ENCODE measurements around the gene NOL8. TPM values are rescaled to one million over a fixed set of nuclear protein-coding genes. Genes with fewer than 3 reads are reported as not detected.

Gene NOL8
- polyA plus RNA-seq, 1 donor (not counting 4 experiments of a cell fraction or from before 2014, with no cell fraction given): 28.9 TPM

- FAIRE-seq (no peak), DNase-seq (ENCODE audit: low read depth, low spot score) (no peak)
- Histone ChIP-seq H4K20me1 (ENCODE audit: control insufficient read depth, extremely low read depth, insufficient read depth, low read length) (peaks cover 10% of the 10 kb centered on the region), H3K4me2 (ENCODE audit: control insufficient read depth, extremely low read depth, insufficient read depth, low read depth, low read length) (peak overlapping the region; percentile 83), H3K9me1 (ENCODE audit: control insufficient read depth, extremely low read depth, insufficient read depth, low read length) (no peaks in the 10 kb centered on the region), H3K79me2 (ENCODE audit: control insufficient read depth, insufficient read depth, low read length) (peaks cover 34% of the 10 kb centered on the region), H3K9ac (ENCODE audit: control insufficient read depth, extremely low read depth, insufficient read depth, low read length) (peak overlapping the region; percentile 50), H3K4me3 (ENCODE audit: control insufficient read depth in 2 of 3, extremely low read depth in 1 of 3, insufficient read depth in 2 of 3, low read depth in 1 of 3, low read length in 3 of 3) (peak overlapping the region in 1 of 3 experiments; percentile 25), H3K4me1 (ENCODE audit: control insufficient read depth, extremely low read depth, insufficient read depth, low read length) (peaks cover 40% of the 10 kb centered on the region), H3K9me3 (ENCODE audit: control insufficient read depth, low read depth, low read length) (no peaks in the 10 kb centered on the region), H3K36me3 (ENCODE audit: control insufficient read depth in 2 of 2, extremely low read depth in 1 of 2, insufficient read depth in 2 of 2, low read length in 2 of 2) (peaks cover 10 to 13% of the 10 kb centered on the region in 2 experiments), H2AFZ (ENCODE audit: control insufficient read depth, low read length) (no peak overlapping the region), H3K27me3 (ENCODE audit: control insufficient read depth, extremely low read depth, insufficient read depth, low read length) (no peaks in the 10 kb centered on the region), H3K27ac (ENCODE audit: control insufficient read depth, insufficient read depth, low read length) (peak overlapping the region; percentile 93)
- dilution Hi-C loops (cut with MboI; ENCODE audit: extremely low pct_ligation_motif_present, low sequenced_read_pairs): no loop called here
- TF ChIP-seq EZH2 (IDR thresholded peaks at IDR 0.05; ENCODE audit: low read length) (no peak), CTCF (optimal IDR thresholded peaks at IDR 0.05 in 1 of 3, IDR thresholded peaks at IDR 0.05 in 1 of 3, conservative IDR thresholded peaks at IDR 0.05 in 1 of 3; ENCODE audit: extremely low read depth in 1 of 3, insufficient read depth in 2 of 3, low read length in 3 of 3) (no peak)
Measured at GRCh38 chr9:92295240-92295790, 29.8 kb downstream of the NOL8 start.

GRCh38 chr9:92294297-92294676 is 30.9 kb downstream of the NOL8 start:
- Histone ChIP-seq H2AFZ (ENCODE audit: control insufficient read depth, low read length) (peak overlapping the region; percentile 71), H3K36me3 (ENCODE audit: control insufficient read depth in 2 of 2, extremely low read depth in 1 of 2, insufficient read depth in 2 of 2, low read length in 2 of 2) (peaks cover 9 to 15% of the 10 kb centered on the region in 2 experiments), H3K9ac (ENCODE audit: control insufficient read depth, extremely low read depth, insufficient read depth, low read length) (peak overlapping the region; percentile 88), H3K9me1 (ENCODE audit: control insufficient read depth, extremely low read depth, insufficient read depth, low read length) (no peaks in the 10 kb centered on the region), H4K20me1 (ENCODE audit: control insufficient read depth, extremely low read depth, insufficient read depth, low read length) (peaks cover 15% of the 10 kb centered on the region), H3K27ac (ENCODE audit: control insufficient read depth, insufficient read depth, low read length) (peak overlapping the region; percentile 93), H3K4me3 (ENCODE audit: control insufficient read depth in 2 of 3, extremely low read depth in 1 of 3, insufficient read depth in 2 of 3, low read depth in 1 of 3, low read length in 3 of 3) (peak overlapping the region; percentile 67 to 78 (median 70)), H3K27me3 (ENCODE audit: control insufficient read depth, extremely low read depth, insufficient read depth, low read length) (no peaks in the 10 kb centered on the region), H3K4me2 (ENCODE audit: control insufficient read depth, extremely low read depth, insufficient read depth, low read depth, low read length) (peak overlapping the region; percentile 83), H3K9me3 (ENCODE audit: control insufficient read depth, low read depth, low read length) (no peaks in the 10 kb centered on the region), H3K79me2 (ENCODE audit: control insufficient read depth, insufficient read depth, low read length) (peaks cover 45% of the 10 kb centered on the region), H3K4me1 (ENCODE audit: control insufficient read depth, extremely low read depth, insufficient read depth, low read length) (peaks cover 40% of the 10 kb centered on the region)
- TF ChIP-seq CTCF (optimal IDR thresholded peaks at IDR 0.05 in 1 of 3, IDR thresholded peaks at IDR 0.05 in 1 of 3, conservative IDR thresholded peaks at IDR 0.05 in 1 of 3; ENCODE audit: extremely low read depth in 1 of 3, insufficient read depth in 2 of 3, low read length in 3 of 3): no peak
- no peak for TF ChIP-seq EZH2 (IDR thresholded peaks at IDR 0.05; ENCODE audit: low read length)
- DNase-seq (ENCODE audit: low read depth, low spot score) (no peak), FAIRE-seq (no peak)
- dilution Hi-C loops (cut with MboI; ENCODE audit: extremely low pct_ligation_motif_present, low sequenced_read_pairs): no loop called here
